Lower leg skin (tissue), 4 donors: ENCODE results near the gene ADNP. TPM values are rescaled to one million over a fixed set of nuclear protein-coding genes. Genes with fewer than 3 reads are reported as not detected.
"Not testable (repeated sequence)": the region's sequence is repeated elsewhere in the genome, so short reads cannot be mapped to it uniquely, and the experiment has no call there.

Source experiments
- DNase-seq, 2 donors: peaks; one replicate each; pipeline ENCODE4 v3.0.0-alpha.2; 2019; ENCODE audit warnings: low spot score in 2 of 2
- H3K4me3 ChIP-seq: fragments of 200-600 bp; sonication (generic); 2 replicates; pipeline ENCODE4 v1.5.1; 2017; ENCODE audit warnings: mild to moderate bottlenecking, low read depth; ENCODE audit not compliant: poor library complexity, severe bottlenecking
- POLR2A ChIP-seq, 2 donors: fragments of 450-650 bp; IDR thresholded peaks; one replicate each; pipeline ENCODE4 v1.6.1; 2016 to 2017; ENCODE audit warnings: antibody characterized with exemption in 2 of 2, mild to moderate bottlenecking in 1 of 2, moderate library complexity in 1 of 2
- WGBS, 2 donors: methylation state at CpG; one replicate each; pipeline ENCODE4 v1.1.5; 2018; 5-methylcytosine and 5-hydroxymethylcytosine counted together
- intact Hi-C: fragments of 100-400 bp; cut with DNase I; formaldehyde crosslinking; loops from one replicate; pipeline ENCODE4 v1.15.0; 2023; ENCODE audit warnings: low total_unique reads
- total RNA-seq, 4 donors: library from RNA; depleted of rRNA; stranded (reverse); fragments of >200 nt; gene quantifications; one replicate each; pipeline ENCODE4 v1.1.0, GENCODE V29; 2016
- TF ChIP-seq, protein P1 (sequence below), 3 donors: fragments of 450-650 bp; IDR thresholded peaks; one replicate each; pipeline ENCODE4 v1.5.1; 2016; ENCODE audit warnings: antibody characterized with exemption in 3 of 3, mild to moderate bottlenecking in 3 of 3, moderate library complexity in 2 of 3

The ADNP gene
- 10 to 100 TPM; 46.9 to 64.0 (median 53.3) TPM for total RNA-seq

DNA sequence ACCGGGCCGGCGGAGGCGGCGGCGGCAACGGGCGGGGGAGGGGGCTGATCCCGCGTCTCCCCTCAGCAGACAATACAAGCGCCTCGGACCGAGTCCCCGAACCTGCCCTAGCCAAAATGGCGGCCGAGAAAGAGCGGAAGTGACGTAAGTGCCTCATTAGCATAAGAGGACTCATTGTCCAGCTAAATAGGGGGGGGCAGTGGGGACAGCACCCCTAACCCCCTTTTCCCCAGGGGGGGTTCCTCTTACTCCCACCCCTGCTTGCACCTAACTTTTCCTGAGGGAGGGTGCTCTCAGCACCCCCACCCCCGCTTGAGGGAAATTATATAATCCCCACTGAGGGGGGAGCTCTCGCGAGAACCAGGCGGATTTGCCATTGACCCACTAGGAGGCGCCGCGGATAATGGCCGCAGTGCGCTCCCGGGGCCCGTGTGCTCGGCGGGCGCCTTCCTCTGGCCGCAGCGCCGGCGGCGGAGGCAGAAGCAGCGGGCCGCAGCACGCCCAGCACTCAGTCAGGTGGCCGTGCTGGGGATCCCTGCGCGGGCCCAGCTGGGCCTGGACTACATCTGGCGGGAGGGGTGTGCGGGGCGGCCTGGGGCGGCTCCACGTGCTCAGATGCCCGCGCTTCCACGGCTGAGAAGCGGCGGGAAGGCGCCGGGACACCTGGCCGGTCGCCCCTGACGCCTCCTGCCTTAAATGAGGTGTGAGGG lies at the start of gene ADNP:
TSS of gene ADNP (minus strand) at position 132 of the 710 bp plus-strand sequence. CDS start 27,441 bp downstream, outside the sequence.
- DNase-seq, result peak; percentile 90 to 97
- peak within 1 kb of the TSS; percentile 89 for H3K4me3 ChIP-seq
- intact Hi-C loops, result no loop called here
- WGBS, 2 donors, result 0 to 4% methylated on average over 27 to 38 of the region's 58 CpGs
- peak in 1 of 2 donors; percentile 30 for TF ChIP-seq POLR2A (IDR thresholded peaks at IDR 0.05)
- TF ChIP-seq, protein P1, sequence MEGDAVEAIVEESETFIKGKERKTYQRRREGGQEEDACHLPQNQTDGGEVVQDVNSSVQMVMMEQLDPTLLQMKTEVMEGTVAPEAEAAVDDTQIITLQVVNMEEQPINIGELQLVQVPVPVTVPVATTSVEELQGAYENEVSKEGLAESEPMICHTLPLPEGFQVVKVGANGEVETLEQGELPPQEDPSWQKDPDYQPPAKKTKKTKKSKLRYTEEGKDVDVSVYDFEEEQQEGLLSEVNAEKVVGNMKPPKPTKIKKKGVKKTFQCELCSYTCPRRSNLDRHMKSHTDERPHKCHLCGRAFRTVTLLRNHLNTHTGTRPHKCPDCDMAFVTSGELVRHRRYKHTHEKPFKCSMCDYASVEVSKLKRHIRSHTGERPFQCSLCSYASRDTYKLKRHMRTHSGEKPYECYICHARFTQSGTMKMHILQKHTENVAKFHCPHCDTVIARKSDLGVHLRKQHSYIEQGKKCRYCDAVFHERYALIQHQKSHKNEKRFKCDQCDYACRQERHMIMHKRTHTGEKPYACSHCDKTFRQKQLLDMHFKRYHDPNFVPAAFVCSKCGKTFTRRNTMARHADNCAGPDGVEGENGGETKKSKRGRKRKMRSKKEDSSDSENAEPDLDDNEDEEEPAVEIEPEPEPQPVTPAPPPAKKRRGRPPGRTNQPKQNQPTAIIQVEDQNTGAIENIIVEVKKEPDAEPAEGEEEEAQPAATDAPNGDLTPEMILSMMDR (IDR thresholded peaks at IDR 0.05), result peak in 1 of 3 donors; percentile 54

DNA sequence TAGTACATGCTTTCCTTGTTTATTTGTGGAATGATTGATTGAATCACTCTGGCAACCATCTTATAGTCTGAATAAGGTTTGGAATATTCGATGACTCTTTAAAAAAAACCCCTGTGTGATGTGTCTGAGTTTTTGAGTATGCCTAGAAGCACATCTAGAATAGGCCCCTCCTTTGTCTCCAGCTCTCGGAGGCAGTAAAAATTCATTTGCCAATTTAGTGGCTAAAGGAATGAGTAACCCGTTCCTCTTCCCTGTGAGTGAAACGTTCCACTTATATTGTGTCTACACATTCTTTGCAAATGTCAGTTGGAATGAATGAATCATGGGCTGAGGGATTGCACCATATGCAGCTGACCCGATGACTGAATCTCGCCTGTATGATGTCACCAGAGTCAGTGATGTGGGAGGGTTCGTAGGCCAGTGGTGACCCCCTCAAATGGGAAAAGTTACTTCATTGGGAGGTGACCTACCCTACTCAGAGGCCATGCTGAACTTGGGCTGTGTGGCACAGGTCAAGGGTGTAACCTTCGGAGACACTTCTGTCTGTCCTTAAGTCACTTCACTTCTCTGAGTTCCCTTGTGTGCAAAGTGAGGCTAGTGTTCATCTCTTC lies 48.9 kb upstream of the ADNP start:
- TF ChIP-seq, protein P1 (IDR thresholded peaks at IDR 0.05), result no peak
- TF ChIP-seq POLR2A (IDR thresholded peaks at IDR 0.05), result no peak
- no peak for DNase-seq
- H3K4me3 ChIP-seq, result no peak overlapping the region
- intact Hi-C loops, result no loop called here
- 34 to 40% methylated on average over 8 of the region's 8 CpGs for WGBS, 2 donors

DNA sequence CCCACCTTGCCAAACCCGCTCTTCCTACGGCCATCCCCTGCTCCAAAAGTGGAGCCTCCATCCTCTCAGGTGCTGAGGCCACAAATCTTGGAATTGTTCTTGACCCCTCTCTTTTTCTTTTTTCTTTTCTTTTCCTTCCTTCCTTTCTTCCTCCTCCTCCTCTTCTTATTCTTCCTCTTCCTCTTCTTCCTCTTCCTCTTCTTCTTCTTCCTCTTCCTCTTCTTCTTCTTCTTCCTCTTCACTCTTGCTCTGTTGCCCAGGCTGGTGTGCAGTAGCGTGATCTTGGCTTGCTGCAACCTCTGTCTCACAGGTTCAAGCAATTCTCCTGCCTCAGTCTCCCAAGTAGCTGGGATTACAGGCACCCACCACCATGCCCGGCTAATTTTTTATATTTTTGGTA lies 47.3 kb upstream of the ADNP start:
- WGBS, 2 donors, result 93 to 98% methylated on average over 4 of the region's 4 CpGs
- DNase-seq, intact Hi-C loops, H3K4me3 ChIP-seq: not testable (repeated sequence)

DNA sequence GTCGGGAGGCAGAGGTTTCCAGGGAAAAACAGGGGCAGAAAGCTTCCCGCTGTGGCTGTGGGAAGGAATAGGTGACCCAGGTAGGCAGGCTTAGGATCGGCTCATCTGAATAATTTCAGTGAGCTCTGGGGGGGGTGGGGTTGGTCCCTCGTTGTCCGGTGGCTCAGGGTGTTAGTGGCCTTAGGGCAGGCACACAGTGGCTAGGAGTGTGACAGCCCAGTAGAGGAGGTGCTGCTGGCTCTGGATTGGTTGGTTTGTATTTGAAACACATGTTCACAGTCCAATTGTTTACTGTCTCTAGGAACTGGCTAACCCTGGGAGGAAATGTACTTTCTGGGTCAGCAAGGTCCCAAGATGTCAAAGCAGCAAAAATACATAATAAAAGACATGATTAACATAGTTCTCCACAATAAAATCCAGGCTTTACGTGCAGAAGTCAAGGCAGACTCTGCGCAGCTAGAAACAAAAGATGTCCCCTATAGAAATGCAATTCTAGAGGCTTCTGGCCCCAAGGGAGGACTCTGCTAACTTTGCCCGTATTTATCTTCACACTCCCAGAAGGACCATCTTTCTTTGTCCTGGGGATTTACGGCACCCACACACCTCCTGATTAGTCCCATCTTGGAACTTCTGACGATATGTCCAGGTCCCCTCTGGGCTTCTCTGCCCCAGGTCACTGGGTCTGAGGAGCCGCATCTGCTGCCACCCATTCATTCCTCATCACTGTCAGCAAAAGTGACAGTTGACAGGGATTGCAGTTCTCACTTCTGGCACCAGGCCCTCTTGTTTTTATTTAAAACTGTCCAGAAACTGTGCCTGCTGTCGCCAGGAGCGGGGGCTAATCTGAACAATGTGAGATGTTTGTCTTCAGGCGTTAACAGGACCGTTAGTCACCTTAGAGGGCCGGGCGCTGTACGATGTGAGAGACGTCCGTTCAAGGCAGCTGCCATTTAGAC lies 46.1 kb upstream of the ADNP start:
- 52 to 60% methylated on average over 20 of the region's 20 CpGs for WGBS, 2 donors
- H3K4me3 ChIP-seq, result no peak overlapping the region
- intact Hi-C loops, result no loop called here
- DNase-seq, result peak in 1 of 2 donors; percentile 70
- TF ChIP-seq, protein P1 (IDR thresholded peaks at IDR 0.05), result no peak
- TF ChIP-seq POLR2A (IDR thresholded peaks at IDR 0.05), result no peak

DNA sequence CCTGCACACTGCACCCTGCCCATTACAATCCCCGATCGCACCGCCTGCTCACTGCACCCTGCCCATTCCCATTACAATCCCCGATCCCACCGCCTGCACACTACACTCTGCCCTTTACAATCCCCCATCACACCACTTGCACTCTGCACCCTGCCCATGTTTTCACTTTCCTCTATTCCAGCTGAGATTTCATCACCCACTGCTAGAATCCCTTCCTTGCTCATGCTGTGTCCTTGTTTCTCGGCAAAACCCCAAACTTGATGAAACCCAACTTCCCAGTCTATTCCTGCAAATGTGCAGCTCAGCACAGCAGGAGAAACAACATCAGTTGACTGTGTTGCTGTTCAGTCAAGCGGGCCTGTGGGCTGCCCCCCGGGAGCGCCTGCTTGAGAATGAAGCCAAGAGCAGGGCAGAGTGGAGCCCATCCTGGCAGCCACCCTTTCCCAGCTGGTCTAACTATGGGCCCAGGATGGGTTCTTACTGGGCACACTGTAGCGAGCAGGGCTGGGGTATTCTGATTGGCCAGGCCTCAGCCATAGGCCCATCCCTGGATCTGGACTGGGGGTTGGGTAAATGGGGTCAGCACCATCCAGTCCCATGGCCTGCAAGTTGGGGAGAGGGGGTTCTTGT lies 44.6 kb upstream of the ADNP start:
- intact Hi-C loops, result no loop called here
- 88 to 93% methylated on average over 10 of the region's 10 CpGs for WGBS, 2 donors
- no peak overlapping the region for H3K4me3 ChIP-seq
- no peak for TF ChIP-seq POLR2A (IDR thresholded peaks at IDR 0.05)
- TF ChIP-seq, protein P1 (IDR thresholded peaks at IDR 0.05), result no peak
- DNase-seq, result peak in 1 of 2 donors; percentile 58
